GM10266 (cell line): ENCODE measurements around the gene NPIPB6.

Experiments
- DNase-seq: peaks from one replicate; pipeline ENCODE4 v3.0.0; 2012; ENCODE audit errors: extremely low spot score
- CTCF ChIP-seq: IDR thresholded peaks from 2 replicates; pipeline ENCODE4 v1.5.1; 2012; ENCODE audit warnings: mild to moderate bottlenecking, low read depth; ENCODE audit not compliant: control insufficient read depth, insufficient read depth; ENCODE audit errors: missing control alignments

The NPIPB6 gene

DNA sequence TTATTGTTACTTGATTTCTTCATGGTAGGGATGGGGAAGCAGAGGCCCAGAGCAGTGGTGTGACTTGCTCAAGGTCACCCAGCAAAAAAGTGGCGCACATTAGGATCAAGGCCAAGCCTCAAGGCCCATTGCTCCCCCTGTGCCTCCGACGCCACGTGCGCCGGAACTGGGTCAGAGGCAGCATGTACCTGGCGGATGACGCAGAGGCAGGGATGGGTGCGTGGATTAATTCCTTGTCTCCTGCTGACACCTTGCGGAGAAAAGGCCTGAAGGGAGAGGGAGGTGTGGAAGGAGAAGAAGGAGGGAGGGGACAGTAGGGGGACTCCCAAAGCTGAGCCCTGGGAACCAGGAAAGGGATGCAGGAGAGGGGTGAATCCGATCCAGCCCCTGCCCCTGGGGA lies 52.5 kb downstream of the NPIPB6 start:
- DNase-seq: no peak
- no peak for TF ChIP-seq CTCF

DNA sequence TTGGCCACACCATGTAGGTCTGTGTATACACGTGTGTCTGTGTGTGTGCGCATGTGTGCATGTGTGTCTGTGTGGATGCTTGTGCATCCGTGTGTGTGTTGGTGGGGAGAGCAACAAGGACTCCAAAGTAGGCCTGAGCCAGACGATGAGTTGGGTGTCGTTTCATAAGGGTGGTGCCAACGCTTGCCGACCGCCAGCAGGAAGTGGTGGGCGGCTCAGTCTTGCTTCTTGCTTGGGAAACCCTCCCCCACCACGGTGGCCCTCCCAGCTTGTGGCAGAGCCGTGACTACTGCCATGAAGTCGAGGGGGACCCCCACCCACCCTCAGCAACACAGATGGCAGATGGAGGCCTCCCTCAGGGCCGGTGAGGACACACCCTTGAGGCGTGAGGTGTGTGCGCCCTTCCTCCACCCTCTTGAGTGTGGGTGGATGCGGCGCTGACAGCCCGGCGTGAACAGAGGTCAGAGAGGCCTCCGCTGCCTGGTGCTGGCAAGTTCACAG lies 53.4 kb downstream of the NPIPB6 start:
- no peak for TF ChIP-seq CTCF
- DNase-seq: no peak

- TF ChIP-seq CTCF: no peak
- DNase-seq: no peak
These were observed 54.3 kb downstream of the NPIPB6 start for GRCh38 chr16:28308794-28309584.

GRCh38 chr16:28307936-28308335 lies 55.4 kb downstream of the NPIPB6 start:
- no peak for DNase-seq
- TF ChIP-seq CTCF: no peak

DNA sequence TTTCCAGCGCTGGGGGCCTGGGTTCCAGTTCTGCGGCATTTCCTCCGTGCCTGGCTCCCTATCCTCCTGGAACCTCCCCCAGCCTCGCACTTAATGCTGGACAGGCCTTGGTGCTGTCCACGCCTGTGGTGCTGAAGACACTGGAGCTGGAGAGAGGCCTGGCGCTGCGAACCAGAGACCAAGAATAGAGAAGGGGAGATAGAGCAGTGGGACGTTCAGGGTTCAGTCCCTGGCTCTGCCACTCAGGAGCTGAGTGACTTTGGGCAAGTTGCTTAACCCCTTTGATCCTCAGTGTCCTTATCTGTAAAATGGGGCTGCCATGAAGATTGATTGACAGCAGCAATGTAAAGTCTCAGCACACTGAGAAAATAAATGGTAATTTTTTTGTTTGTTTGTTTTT lies 59.1 kb downstream of the NPIPB6 start:
- no peak for TF ChIP-seq CTCF
- DNase-seq: no peak

- DNase-seq: no peak
- TF ChIP-seq CTCF: no peak
These were observed 60.2 kb downstream of the NPIPB6 start for GRCh38 chr16:28303132-28303531.

DNA sequence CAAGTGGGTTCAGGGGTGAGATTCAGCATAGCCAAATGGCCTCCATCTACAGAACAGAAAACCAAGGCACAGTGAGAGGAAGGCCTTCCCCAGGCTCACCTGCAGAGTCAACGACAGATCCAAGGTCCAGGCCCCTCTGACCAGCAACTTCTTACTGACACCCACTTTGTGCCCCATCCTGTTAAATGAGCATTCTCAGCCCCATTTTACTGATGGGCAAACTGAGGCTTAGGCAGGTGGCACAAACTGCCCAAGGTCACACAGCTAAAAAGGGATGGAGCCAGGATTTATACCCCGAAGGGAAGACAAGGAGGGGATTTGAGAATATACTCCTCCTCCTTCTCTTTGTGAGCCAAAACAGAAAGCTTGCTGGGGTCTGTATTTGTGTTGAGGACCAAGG lies 61.7 kb downstream of the NPIPB6 start:
- no peak for TF ChIP-seq CTCF
- no peak for DNase-seq
